GM23338 (cell line): ENCODE results near the gene KCNK10. TPM values are rescaled to one million over a fixed set of nuclear protein-coding genes. Genes with fewer than 3 reads are reported as not detected.

ENCODE experiments used
- ATAC-seq: fragments of 200-7000 bp; cut with Tn5 transposase; 3 replicates; pipeline ENCODE4 v1.9.1; 2020
- DNase-seq: peaks from one replicate; pipeline ENCODE4 v3.0.0-alpha.2; 2015; ENCODE audit warnings: low spot score
- H2AFZ ChIP-seq: fragments of 200-600 bp; sonication (generic); 2 replicates; pipeline ENCODE4 v1.8.0; 2016; ENCODE audit warnings: antibody characterized with exemption, mild to moderate bottlenecking, moderate library complexity
- H3F3A ChIP-seq: fragments of 200-600 bp; sonication (generic); replicated peaks from 2 replicates; pipeline ENCODE4 v1.8.0; 2017; ENCODE audit warnings: antibody characterized with exemption, mixed run types, low read depth
- H3K27ac ChIP-seq: fragments of 200-600 bp; sonication (generic); 2 replicates; pipeline ENCODE4 v1.6.1; 2016; ENCODE audit warnings: low read depth
- H3K27me3 ChIP-seq: fragments of 200-600 bp; sonication (generic); 2 replicates; pipeline ENCODE4 v1.8.0; 2016; ENCODE audit warnings: mild to moderate bottlenecking, mixed run types, moderate library complexity; ENCODE audit not compliant: insufficient read depth
- H3K36me3 ChIP-seq: fragments of 200-600 bp; sonication (generic); 2 replicates; pipeline ENCODE4 v1.8.0; 2016; ENCODE audit warnings: mild to moderate bottlenecking; ENCODE audit not compliant: insufficient read depth
- H3K4me1 ChIP-seq: fragments of 200-600 bp; sonication (generic); 2 replicates; pipeline ENCODE4 v1.8.0; 2016; ENCODE audit warnings: mild to moderate bottlenecking, moderate library complexity; ENCODE audit not compliant: insufficient read depth
- H3K4me2 ChIP-seq: fragments of 200-600 bp; sonication (generic); 2 replicates; pipeline ENCODE4 v1.7.1; 2017; ENCODE audit warnings: mixed run types
- H3K4me3 ChIP-seq: fragments of 200-600 bp; sonication (generic); 2 replicates; pipeline ENCODE4 v1.6.1; 2016; ENCODE audit warnings: mixed run types
- H3K79me2 ChIP-seq: fragments of 200-600 bp; sonication (generic); replicated peaks from 2 replicates; pipeline ENCODE4 v1.8.0; 2017; ENCODE audit warnings: mild to moderate bottlenecking; ENCODE audit not compliant: insufficient read depth
- H3K9me2 ChIP-seq: fragments of 200-600 bp; sonication (generic); 2 replicates; pipeline ENCODE4 v1.8.0; 2017; ENCODE audit not compliant: insufficient read depth
- H4K20me1 ChIP-seq: fragments of 200-600 bp; sonication (generic); replicated peaks from 2 replicates; pipeline ENCODE4 v1.8.0; 2017; ENCODE audit warnings: mild to moderate bottlenecking; ENCODE audit not compliant: insufficient read depth
- H3K27ac Mint-ChIP-seq: 2 replicates; pipeline ENCODE4 v1.8.0; 2020; ENCODE audit warnings: inconsistent platforms, mild to moderate bottlenecking, moderate library complexity, mixed read lengths
- H3K27me3 Mint-ChIP-seq: 3 replicates; pipeline ENCODE4 v1.8.0; 2022; ENCODE audit warnings: low read depth, mild to moderate bottlenecking, moderate library complexity, mixed read lengths, inconsistent platforms; ENCODE audit not compliant: insufficient read depth, poor library complexity
- H3K36me3 Mint-ChIP-seq: 3 replicates; pipeline ENCODE4 v1.8.0; 2021; ENCODE audit warnings: low read depth, mild to moderate bottlenecking, inconsistent platforms, moderate library complexity, mixed read lengths
- H3K4me1 Mint-ChIP-seq: 3 replicates; pipeline ENCODE4 v1.8.0; 2020; ENCODE audit warnings: mild to moderate bottlenecking, inconsistent platforms, mixed read lengths
- H3K4me3 Mint-ChIP-seq: 3 replicates; pipeline ENCODE4 v1.8.0; 2021; ENCODE audit warnings: moderate library complexity, mild to moderate bottlenecking, inconsistent platforms, mixed read lengths
- H3K9me3 Mint-ChIP-seq: 3 replicates; pipeline ENCODE4 v1.8.0; 2020; ENCODE audit warnings: moderate library complexity, mild to moderate bottlenecking, inconsistent platforms, mixed read lengths
- CREB1 ChIP-seq: fragments of 250-450 bp; sonication (Bioruptor Pico); IDR thresholded peaks from 2 replicates; pipeline ENCODE4 v1.5.0; 2020; ENCODE audit warnings: low read depth, mild to moderate bottlenecking, moderate library complexity
- EZH2 ChIP-seq: fragments of 200-600 bp; sonication (generic); IDR thresholded peaks from one replicate; pipeline ENCODE4 v1.8.0; 2017; ENCODE audit warnings: antibody characterized with exemption, mild to moderate bottlenecking, low read depth; ENCODE audit not compliant: unreplicated experiment
- EZH2phosphoT487 ChIP-seq: fragments of 200-600 bp; sonication (generic); IDR thresholded peaks from one replicate; pipeline ENCODE4 v1.8.1; 2018; ENCODE audit warnings: antibody characterized with exemption; ENCODE audit not compliant: unreplicated experiment
- NANOG ChIP-seq: IDR thresholded peaks from 2 replicates; pipeline ENCODE4 v1.6.1; 2016; ENCODE audit warnings: antibody characterized with exemption, borderline replicate concordance
- POLR2AphosphoS5 ChIP-seq: IDR thresholded peaks from 2 replicates; pipeline ENCODE4 v1.6.1; 2016; ENCODE audit warnings: antibody characterized with exemption, low read depth
- STAT1 ChIP-seq: IDR thresholded peaks from one replicate; pipeline ENCODE4 v1.6.1; 2016; ENCODE audit warnings: antibody characterized with exemption; ENCODE audit not compliant: unreplicated experiment
- ZNF114 ChIP-seq: fragments of 250-450 bp; sonication (Bioruptor Pico); IDR thresholded peaks from 2 replicates; pipeline ENCODE4 v1.5.0; 2020; ENCODE audit warnings: mild to moderate bottlenecking, moderate library complexity
- ZNF331 ChIP-seq: fragments of 250-450 bp; sonication (Bioruptor Pico); IDR thresholded peaks from 2 replicates; pipeline ENCODE4 v1.5.0; 2020; ENCODE audit warnings: low read depth, mild to moderate bottlenecking, moderate library complexity
- polyA plus RNA-seq: library from polyadenylated mRNA; unstranded; fragments of >200 nt; fragmentation: Nextera tagmentation; extraction: Ambion mirVana; gene quantifications from 2 replicates; pipeline ENCODE4 v1.2.1, GENCODE V29; 2016
- total RNA-seq: library from RNA; depleted of rRNA; stranded (reverse); fragments of >200 nt; shearing (Covaris generic); gene quantifications from 2 replicates; pipeline ENCODE4 v1.2.3, GENCODE V29; 2014
- TF ChIP-seq, protein P1 (sequence below): IDR thresholded peaks from one replicate; pipeline ENCODE4 v1.6.1; 2018; ENCODE audit warnings: antibody characterized with exemption; ENCODE audit not compliant: unreplicated experiment
- TF ChIP-seq, protein P2 (sequence below), 2 experiments: fragments of 200-600 bp in 1 of 2; sonication (generic) in 1 of 2; conservative IDR thresholded peaks; 2 replicates each; pipeline versions ENCODE4 v1.5.1 to v1.6.1; 2016 to 2017; ENCODE audit warnings: antibody characterized with exemption in 2 of 2, low read depth in 2 of 2, mild to moderate bottlenecking in 2 of 2, moderate library complexity in 1 of 2
- TF ChIP-seq, protein P3 (sequence below): fragments of 250-450 bp; sonication (Bioruptor Pico); IDR thresholded peaks from 2 replicates; pipeline ENCODE4 v1.5.0; 2020; ENCODE audit warnings: mild to moderate bottlenecking, moderate library complexity
- TF ChIP-seq, protein P4 (sequence below): IDR thresholded peaks from 2 replicates; pipeline ENCODE4 v1.6.1; 2016; ENCODE audit warnings: antibody characterized with exemption

KCNK10 gene
- total and polyA plus RNA-seq, 2 experiments from 2014 or later, result 0.29 to 1.0 TPM

DNA sequence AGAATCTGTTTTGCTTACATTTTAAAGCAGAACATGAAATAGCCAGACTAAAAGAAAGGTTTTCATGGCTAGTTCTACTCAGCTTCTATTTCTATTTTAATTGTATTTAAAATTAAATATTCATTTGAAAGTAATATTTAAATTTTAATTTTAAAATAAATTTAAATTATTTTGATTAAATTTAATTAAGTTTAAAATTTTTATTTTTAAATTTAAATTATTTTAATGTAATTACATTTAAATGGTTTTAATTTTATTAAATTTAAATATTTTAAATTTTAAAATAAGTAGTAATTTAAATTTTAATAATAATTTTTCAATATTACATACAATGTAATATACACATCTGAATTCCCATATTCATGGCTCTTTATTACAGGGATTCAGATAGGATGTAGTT, 17.3 kb upstream of the KCNK10 start:
- Histone ChIP-seq H3K9me2 (no peaks in the 10 kb centered on the region), H3K27me3 (no peaks in the 10 kb centered on the region), H3K4me2 (no peak overlapping the region), H3F3A (no peaks in the 10 kb centered on the region), H3K4me3 (no peak overlapping the region), H3K27ac (no peak overlapping the region), H3K36me3 (no peaks in the 10 kb centered on the region), H3K4me1 (no peaks in the 10 kb centered on the region), H4K20me1 (no peaks in the 10 kb centered on the region), H2AFZ (no peak overlapping the region), H3K79me2 (no peaks in the 10 kb centered on the region)
- peaks cover 3% of the 10 kb centered on the region for H3K27me3 Mint-ChIP-seq
- no peak for TF ChIP-seq EZH2phosphoT487
- TF ChIP-seq CREB1, result no peak
- no peak for TF ChIP-seq POLR2AphosphoS5
- TF ChIP-seq, protein P1, sequence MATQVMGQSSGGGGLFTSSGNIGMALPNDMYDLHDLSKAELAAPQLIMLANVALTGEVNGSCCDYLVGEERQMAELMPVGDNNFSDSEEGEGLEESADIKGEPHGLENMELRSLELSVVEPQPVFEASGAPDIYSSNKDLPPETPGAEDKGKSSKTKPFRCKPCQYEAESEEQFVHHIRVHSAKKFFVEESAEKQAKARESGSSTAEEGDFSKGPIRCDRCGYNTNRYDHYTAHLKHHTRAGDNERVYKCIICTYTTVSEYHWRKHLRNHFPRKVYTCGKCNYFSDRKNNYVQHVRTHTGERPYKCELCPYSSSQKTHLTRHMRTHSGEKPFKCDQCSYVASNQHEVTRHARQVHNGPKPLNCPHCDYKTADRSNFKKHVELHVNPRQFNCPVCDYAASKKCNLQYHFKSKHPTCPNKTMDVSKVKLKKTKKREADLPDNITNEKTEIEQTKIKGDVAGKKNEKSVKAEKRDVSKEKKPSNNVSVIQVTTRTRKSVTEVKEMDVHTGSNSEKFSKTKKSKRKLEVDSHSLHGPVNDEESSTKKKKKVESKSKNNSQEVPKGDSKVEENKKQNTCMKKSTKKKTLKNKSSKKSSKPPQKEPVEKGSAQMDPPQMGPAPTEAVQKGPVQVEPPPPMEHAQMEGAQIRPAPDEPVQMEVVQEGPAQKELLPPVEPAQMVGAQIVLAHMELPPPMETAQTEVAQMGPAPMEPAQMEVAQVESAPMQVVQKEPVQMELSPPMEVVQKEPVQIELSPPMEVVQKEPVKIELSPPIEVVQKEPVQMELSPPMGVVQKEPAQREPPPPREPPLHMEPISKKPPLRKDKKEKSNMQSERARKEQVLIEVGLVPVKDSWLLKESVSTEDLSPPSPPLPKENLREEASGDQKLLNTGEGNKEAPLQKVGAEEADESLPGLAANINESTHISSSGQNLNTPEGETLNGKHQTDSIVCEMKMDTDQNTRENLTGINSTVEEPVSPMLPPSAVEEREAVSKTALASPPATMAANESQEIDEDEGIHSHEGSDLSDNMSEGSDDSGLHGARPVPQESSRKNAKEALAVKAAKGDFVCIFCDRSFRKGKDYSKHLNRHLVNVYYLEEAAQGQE, result no peak
- no peak for TF ChIP-seq NANOG
- TF ChIP-seq, protein P2, sequence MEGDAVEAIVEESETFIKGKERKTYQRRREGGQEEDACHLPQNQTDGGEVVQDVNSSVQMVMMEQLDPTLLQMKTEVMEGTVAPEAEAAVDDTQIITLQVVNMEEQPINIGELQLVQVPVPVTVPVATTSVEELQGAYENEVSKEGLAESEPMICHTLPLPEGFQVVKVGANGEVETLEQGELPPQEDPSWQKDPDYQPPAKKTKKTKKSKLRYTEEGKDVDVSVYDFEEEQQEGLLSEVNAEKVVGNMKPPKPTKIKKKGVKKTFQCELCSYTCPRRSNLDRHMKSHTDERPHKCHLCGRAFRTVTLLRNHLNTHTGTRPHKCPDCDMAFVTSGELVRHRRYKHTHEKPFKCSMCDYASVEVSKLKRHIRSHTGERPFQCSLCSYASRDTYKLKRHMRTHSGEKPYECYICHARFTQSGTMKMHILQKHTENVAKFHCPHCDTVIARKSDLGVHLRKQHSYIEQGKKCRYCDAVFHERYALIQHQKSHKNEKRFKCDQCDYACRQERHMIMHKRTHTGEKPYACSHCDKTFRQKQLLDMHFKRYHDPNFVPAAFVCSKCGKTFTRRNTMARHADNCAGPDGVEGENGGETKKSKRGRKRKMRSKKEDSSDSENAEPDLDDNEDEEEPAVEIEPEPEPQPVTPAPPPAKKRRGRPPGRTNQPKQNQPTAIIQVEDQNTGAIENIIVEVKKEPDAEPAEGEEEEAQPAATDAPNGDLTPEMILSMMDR (conservative IDR thresholded peaks at IDR 0.05; ENCODE audit: low read depth in 2 of 2), result no peak
- no peak for TF ChIP-seq ZNF114 (CRISPR knock-in tag)
- no peak for TF ChIP-seq STAT1
- TF ChIP-seq EZH2, result no peak
- TF ChIP-seq, protein P3, sequence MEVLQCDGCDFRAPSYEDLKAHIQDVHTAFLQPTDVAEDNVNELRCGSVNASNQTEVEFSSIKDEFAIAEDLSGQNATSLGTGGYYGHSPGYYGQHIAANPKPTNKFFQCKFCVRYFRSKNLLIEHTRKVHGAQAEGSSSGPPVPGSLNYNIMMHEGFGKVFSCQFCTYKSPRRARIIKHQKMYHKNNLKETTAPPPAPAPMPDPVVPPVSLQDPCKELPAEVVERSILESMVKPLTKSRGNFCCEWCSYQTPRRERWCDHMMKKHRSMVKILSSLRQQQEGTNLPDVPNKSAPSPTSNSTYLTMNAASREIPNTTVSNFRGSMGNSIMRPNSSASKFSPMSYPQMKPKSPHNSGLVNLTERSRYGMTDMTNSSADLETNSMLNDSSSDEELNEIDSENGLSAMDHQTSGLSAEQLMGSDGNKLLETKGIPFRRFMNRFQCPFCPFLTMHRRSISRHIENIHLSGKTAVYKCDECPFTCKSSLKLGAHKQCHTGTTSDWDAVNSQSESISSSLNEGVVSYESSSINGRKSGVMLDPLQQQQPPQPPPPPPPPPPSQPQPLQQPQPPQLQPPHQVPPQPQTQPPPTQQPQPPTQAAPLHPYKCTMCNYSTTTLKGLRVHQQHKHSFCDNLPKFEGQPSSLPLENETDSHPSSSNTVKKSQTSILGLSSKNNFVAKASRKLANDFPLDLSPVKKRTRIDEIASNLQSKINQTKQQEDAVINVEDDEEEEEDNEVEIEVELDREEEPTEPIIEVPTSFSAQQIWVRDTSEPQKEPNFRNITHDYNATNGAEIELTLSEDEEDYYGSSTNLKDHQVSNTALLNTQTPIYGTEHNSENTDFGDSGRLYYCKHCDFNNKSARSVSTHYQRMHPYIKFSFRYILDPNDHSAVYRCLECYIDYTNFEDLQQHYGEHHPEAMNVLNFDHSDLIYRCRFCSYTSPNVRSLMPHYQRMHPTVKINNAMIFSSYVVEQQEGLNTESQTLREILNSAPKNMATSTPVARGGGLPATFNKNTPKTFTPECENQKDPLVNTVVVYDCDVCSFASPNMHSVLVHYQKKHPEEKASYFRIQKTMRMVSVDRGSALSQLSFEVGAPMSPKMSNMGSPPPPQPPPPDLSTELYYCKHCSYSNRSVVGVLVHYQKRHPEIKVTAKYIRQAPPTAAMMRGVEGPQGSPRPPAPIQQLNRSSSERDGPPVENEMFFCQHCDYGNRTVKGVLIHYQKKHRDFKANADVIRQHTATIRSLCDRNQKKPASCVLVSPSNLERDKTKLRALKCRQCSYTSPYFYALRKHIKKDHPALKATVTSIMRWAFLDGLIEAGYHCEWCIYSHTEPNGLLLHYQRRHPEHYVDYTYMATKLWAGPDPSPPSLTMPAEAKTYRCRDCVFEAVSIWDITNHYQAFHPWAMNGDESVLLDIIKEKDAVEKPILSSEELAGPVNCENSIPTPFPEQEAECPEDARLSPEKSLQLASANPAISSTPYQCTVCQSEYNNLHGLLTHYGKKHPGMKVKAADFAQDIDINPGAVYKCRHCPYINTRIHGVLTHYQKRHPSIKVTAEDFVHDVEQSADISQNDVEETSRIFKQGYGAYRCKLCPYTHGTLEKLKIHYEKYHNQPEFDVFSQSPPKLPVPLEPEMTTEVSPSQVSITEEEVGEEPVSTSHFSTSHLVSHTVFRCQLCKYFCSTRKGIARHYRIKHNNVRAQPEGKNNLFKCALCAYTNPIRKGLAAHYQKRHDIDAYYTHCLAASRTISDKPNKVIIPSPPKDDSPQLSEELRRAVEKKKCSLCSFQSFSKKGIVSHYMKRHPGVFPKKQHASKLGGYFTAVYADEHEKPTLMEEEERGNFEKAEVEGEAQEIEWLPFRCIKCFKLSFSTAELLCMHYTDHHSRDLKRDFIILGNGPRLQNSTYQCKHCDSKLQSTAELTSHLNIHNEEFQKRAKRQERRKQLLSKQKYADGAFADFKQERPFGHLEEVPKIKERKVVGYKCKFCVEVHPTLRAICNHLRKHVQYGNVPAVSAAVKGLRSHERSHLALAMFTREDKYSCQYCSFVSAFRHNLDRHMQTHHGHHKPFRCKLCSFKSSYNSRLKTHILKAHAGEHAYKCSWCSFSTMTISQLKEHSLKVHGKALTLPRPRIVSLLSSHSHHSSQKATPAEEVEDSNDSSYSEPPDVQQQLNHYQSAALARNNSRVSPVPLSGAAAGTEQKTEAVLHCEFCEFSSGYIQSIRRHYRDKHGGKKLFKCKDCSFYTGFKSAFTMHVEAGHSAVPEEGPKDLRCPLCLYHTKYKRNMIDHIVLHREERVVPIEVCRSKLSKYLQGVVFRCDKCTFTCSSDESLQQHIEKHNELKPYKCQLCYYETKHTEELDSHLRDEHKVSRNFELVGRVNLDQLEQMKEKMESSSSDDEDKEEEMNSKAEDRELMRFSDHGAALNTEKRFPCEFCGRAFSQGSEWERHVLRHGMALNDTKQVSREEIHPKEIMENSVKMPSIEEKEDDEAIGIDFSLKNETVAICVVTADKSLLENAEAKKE (CRISPR knock-in tag), result no peak
- TF ChIP-seq, protein P4, sequence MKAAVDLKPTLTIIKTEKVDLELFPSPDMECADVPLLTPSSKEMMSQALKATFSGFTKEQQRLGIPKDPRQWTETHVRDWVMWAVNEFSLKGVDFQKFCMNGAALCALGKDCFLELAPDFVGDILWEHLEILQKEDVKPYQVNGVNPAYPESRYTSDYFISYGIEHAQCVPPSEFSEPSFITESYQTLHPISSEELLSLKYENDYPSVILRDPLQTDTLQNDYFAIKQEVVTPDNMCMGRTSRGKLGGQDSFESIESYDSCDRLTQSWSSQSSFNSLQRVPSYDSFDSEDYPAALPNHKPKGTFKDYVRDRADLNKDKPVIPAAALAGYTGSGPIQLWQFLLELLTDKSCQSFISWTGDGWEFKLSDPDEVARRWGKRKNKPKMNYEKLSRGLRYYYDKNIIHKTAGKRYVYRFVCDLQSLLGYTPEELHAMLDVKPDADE, result no peak
- TF ChIP-seq ZNF331, result no peak
- no peaks in the 10 kb centered on the region for H3K36me3 Mint-ChIP-seq
- H3K4me1 Mint-ChIP-seq, result peaks cover 5% of the 10 kb centered on the region
- DNase-seq (no peak), ATAC-seq (no peak)
- no peak overlapping the region for H3K4me3 Mint-ChIP-seq
- no peak overlapping the region for H3K27ac Mint-ChIP-seq
- no peaks in the 10 kb centered on the region for H3K9me3 Mint-ChIP-seq
